ENCODE data around the gene MRPS34. TPM values are rescaled to one million over a fixed set of nuclear protein-coding genes. Genes with fewer than 3 reads are reported as not detected.

Gene MRPS34
- total and polyA plus RNA-seq, 9 of the 15 experiments (the other 6 are each of a cell fraction or from before 2014, with no cell fraction given): 5.2 to 334 (median 92.8) TPM

DNA sequence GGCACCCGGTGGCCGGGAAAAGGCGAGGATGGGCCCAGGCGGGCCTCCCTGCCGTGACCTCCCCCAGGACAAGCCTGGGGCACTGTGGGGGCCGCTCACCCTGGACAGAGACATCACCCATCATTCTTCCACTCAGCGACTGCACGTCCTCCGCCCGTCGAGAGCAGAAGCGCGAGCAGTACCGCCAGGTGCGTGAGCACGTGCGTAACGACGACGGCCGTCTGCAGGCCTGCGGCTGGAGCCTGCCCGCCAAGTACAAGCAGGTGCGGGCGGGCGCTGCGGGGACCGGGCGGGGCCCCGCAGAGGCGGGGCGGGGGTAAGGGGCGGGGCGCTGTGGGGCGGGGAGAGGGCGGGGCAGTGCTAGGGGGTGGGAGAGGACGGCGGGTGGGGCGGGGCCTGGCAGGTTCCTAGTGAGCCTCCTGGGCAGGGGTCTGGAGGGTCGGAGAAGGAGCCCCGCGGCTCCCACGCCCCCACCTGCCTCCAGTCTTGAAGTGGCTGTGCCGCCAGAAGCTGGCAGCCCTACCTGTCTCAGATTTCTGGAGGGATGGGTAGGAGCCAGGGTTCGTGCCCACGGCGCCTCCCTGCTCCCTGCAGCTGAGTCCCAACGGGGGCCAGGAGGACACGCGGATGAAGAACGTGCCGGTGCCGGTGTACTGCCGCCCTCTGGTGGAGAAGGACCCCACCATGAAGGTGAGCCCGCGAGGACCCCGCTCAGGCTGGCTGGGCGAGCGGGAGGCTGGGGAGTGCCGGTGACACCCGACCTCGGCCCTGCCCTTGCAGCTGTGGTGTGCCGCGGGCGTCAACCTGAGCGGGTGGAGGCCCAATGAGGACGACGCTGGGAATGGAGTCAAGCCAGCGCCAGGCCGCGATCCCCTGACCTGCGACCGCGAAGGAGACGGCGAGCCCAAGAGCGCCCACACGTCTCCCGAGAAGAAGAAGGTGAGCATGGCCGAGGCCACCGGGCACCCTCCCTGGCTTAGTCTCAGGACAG is 9.1 kb downstream of the MRPS34 start (continued):
- TF ChIP-seq, protein P1, sequence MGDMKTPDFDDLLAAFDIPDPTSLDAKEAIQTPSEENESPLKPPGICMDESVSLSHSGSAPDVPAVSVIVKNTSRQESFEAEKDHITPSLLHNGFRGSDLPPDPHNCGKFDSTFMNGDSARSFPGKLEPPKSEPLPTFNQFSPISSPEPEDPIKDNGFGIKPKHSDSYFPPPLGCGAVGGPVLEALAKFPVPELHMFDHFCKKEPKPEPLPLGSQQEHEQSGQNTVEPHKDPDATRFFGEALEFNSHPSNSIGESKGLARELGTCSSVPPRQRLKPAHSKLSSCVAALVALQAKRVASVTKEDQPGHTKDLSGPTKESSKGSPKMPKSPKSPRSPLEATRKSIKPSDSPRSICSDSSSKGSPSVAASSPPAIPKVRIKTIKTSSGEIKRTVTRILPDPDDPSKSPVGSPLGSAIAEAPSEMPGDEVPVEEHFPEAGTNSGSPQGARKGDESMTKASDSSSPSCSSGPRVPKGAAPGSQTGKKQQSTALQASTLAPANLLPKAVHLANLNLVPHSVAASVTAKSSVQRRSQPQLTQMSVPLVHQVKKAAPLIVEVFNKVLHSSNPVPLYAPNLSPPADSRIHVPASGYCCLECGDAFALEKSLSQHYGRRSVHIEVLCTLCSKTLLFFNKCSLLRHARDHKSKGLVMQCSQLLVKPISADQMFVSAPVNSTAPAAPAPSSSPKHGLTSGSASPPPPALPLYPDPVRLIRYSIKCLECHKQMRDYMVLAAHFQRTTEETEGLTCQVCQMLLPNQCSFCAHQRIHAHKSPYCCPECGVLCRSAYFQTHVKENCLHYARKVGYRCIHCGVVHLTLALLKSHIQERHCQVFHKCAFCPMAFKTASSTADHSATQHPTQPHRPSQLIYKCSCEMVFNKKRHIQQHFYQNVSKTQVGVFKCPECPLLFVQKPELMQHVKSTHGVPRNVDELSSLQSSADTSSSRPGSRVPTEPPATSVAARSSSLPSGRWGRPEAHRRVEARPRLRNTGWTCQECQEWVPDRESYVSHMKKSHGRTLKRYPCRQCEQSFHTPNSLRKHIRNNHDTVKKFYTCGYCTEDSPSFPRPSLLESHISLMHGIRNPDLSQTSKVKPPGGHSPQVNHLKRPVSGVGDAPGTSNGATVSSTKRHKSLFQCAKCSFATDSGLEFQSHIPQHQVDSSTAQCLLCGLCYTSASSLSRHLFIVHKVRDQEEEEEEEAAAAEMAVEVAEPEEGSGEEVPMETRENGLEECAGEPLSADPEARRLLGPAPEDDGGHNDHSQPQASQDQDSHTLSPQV (IDR thresholded peaks at IDR 0.05): peak; percentile 71
- TF ChIP-seq, protein P2, sequence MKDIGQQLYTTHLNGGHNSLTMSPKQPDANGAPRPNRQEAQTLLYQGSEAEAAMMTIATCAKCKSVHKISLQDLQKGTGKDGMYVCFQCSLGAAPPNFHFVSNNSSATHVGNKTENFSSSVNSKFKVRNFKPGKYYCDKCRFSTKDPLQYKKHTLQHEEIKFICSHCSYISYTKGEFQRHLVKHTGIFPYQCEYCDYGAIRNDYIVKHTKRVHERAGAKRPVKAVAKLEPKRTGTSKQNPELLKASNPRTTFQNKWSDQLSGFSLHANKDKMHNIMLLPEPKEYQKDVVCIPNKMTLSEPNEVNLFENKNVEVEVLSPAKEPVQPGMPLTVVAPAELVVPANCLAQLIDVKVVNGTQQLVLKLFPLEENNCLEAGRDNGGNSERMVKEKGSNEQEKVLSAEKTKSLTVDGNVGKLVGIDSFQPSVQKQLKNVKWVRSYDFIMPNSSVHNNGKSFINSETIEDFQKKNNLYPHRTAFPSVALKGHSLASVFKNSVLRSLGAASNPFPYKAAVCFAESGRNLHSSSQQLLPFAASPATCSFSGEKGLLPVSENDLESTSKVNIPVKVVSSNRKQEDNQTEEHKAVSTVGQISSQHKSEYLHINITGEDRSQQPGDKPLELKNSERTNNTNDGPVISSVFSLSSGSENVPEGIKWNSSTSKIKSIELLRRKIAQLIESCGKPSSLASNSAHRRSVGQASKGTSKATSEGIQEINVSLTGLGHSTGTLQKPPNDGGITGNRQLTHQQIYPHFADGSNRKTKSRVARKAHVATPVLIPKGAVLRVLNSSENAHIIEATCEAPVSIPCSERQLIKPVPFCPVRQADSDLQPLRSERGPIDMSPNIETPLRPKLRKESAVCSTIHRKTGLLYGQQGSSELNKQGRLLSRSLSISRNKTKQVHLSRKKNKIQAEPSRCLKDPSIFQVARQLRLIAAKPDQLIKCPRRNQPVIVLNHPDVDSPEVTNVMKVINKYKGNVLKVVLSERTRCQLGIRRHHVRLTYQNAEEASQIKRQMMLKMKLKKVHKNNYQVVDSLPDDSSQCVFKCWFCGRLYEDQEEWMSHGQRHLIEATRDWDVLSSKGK (CRISPR knock-in tag; IDR thresholded peaks at IDR 0.05): no peak
- TF ChIP-seq, protein P3, sequence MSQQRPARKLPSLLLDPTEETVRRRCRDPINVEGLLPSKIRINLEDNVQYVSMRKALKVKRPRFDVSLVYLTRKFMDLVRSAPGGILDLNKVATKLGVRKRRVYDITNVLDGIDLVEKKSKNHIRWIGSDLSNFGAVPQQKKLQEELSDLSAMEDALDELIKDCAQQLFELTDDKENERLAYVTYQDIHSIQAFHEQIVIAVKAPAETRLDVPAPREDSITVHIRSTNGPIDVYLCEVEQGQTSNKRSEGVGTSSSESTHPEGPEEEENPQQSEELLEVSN (IDR thresholded peaks at IDR 0.05; ENCODE audit: borderline replicate concordance in 1 of 2, extremely low read depth in 1 of 2, insufficient read depth in 1 of 2, insufficient read length in 1 of 2, low read depth in 1 of 2, low read length in 1 of 2, poor library complexity in 1 of 2, severe bottlenecking in 1 of 2): peak; percentile 95 to 99
- no peak for TF ChIP-seq SRSF3 (IDR thresholded peaks at IDR 0.05; ENCODE audit: insufficient read depth, low read length)
- TF ChIP-seq IRF2 (CRISPR knock-in tag; IDR thresholded peaks at IDR 0.05): no peak
- no peak for TF ChIP-seq MCM7 (IDR thresholded peaks at IDR 0.05)
- peak; percentile 70 for TF ChIP-seq CXXC5 (CRISPR knock-in tag; IDR thresholded peaks at IDR 0.05)
- TF ChIP-seq, protein P4, sequence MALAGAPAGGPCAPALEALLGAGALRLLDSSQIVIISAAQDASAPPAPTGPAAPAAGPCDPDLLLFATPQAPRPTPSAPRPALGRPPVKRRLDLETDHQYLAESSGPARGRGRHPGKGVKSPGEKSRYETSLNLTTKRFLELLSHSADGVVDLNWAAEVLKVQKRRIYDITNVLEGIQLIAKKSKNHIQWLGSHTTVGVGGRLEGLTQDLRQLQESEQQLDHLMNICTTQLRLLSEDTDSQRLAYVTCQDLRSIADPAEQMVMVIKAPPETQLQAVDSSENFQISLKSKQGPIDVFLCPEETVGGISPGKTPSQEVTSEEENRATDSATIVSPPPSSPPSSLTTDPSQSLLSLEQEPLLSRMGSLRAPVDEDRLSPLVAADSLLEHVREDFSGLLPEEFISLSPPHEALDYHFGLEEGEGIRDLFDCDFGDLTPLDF (CRISPR knock-in tag; IDR thresholded peaks at IDR 0.05): no peak
- TF ChIP-seq BHLHE40 (IDR thresholded peaks at IDR 0.05; ENCODE audit: low read length): peak; percentile 84
- 0 out of 2 replicates have a peak, but pooled peaks have one; percentile 22 for TF ChIP-seq HNRNPL (IDR thresholded peaks at IDR 0.05; ENCODE audit: low read depth, low read length)
